Fibroblast of skin of abdomen (primary cell): ENCODE results near the gene TREM2.
A peak's percentile ranks its signal among the peaks of the same experiment; 100 is the strongest.

Experiments
- DNase-seq: peaks from one replicate; pipeline ENCODE4 v3.0.0-alpha.2; 2013

TREM2 gene

DNA sequence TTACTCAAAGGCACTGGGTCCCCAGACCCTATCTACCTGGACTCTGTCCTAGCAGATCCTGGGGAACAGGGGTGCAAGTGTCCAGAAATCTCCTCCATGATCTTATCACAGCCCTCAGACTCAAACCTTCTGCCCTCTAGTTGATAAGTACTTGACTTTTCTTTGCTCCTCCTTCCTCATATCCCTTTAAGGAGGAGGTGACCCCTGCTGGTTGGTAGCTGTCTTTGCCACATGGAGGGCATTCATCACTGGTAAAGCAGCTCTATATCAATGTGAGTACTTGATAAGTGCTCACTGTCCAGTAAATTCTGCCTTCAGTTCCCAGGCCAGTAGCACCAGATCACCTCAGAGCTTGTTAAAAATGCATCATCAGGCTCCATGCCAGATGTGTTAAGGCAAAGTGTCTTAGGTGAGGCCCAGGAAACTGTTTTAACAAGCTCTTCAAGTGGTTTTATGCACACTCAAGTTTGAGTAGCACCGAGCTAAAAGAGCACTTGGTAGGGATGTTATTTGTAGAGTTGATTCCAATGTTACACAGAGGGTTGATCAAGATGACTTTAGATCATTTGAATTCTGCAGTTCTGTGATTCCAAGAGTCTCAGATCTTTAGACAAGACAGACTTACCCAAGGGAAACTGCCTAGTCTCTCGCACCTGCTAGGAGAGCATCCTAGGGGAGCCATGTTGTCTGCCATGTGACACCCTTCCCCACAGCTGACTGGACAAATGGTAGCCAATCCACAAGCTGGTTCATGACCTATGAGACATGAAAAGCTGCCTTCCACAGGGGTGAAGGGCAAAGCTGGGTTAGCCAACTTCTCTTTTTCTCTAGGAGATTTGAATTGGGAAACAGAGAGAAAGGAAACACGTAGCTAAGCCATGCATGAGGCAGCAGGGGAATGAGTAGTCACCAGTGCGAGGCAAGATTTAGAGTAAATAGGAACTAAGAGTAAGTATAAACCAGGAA lies 19.4 kb upstream of the TREM2 start:
- DNase-seq = peak; percentile 45

- DNase-seq = no peak
These were observed 18.6 kb upstream of the TREM2 start for GRCh38 chr6:41181566-41181965.

- no peak for DNase-seq
These were observed 16.2 kb upstream of the TREM2 start for GRCh38 chr6:41179163-41179562.

DNA sequence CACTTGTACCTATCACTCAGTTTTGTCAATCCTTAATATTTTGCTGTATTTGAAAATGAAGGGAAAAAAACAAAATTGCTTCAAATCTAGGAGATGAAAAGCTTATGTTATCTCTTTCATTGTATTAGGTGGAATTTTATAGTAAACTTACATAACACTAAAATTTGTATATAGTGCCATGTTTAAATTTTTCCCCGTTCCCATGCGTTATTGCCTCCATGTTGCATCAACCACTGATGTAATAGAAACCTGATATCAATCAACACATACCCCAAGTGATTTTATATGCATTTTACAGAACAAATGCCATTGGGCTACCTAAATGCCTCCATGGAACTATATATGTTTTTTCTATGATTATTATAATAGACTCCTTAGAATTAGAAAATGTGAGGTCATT lies 14.8 kb upstream of the TREM2 start:
- DNase-seq = no peak

- DNase-seq = no peak
These were observed 14.4 kb upstream of the TREM2 start for GRCh38 chr6:41177287-41177686.

DNA sequence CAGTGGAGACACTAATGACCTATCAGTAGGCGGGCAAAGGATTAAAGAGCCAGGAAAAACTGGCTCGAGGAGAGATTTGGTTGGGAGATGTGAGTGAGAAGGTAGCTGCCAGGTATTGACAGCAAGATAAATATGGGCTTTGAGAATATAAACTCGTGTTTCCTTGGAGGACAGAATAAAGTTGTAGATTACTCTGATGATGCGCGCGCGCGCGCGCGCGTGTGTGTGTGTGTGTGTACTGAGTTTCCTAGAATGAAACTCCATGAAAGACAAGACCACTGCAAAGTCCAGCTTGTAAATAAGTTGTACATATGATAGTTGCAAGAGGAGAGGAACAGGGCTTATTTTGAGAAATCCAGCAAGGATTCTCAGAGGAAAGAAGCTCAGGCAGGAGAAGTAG lies 13.3 kb upstream of the TREM2 start:
- DNase-seq = no peak

GRCh38 chr6:41175084-41175483 lies 12.2 kb upstream of the TREM2 start:
- DNase-seq = no peak

DNA sequence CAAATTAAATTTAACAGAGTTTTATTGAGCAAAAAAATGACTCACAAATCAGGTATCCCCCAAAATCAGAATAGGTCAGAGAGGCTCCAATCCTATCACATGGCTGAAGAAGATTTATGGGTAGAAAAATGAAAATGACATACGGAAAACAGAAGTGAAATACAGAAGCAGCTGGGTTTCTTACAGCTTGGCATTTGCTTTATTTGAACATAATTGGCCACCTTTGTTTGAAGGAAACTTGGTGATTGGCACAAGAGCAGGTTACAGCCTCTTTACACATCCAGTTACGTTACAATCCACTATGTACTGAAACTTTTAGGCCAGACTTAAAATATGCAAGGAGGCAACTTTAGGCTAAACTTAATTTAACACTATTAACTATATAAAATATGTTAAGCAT lies 11.7 kb upstream of the TREM2 start:
- no peak for DNase-seq

DNA sequence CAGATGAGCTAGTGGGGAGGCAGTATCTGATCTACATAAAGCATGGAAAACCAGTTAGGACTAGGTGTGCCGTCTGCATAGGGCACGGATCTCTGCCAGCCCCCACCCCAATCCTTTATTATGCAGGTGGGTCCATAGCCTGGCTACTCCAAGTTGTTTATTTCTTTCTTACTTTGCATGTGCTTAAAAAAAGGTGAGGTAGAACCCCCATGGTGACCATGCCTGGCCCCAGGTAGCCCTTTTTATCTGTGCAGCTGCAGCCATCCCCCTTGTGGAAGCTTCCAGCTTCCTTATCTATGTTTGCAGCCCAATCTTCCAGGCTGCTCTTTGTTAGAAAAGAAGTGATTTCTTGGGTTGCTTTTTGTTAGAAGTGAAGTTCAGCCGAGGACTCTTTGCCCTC lies 9.0 kb upstream of the TREM2 start:
- DNase-seq = no peak

GRCh38 chr6:41170547-41171160 lies 7.7 kb upstream of the TREM2 start:
- DNase-seq = no peak

DNA sequence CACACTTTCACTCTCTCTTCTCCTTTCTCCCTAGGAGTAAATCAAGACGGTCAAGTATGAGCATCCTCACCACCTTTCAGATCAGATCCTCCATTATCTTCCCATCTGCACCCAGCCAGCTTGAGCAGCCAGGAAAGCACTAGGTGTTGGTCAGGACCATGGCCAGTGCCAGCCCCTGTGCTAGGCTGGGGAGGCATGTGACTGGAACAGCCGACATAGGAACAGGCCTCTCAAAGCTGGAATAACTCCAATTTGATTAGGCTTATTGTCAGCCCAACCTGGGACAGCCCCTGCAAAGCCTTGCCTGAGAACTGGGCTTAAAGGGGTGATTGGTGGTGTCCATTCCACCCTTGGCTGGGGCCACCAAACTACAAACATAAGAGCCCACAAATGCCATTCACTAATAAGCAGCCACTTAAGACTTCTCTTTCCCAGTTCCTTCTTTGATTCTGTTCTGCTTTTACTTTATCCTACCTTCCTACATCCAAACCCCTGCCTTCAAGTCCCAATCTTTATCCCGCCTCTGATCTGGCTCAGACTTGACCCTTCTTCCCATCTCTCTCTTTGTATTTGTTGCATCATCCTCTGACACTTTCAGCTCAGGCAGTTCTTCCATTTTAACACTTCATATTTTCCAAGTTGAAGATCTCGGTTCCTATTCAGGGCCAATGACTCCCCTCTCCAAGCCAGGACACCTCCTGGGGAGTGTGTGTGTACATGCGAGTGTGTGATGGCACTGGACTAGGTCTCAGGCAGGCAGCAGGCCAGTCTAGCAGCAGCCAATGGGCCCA lies 4.5 kb upstream of the TREM2 start:
- peak; percentile 20 for DNase-seq

GRCh38 chr6:41164551-41165120 lies 1.7 kb upstream of the TREM2 start:
- peak; percentile 21 for DNase-seq

DNA sequence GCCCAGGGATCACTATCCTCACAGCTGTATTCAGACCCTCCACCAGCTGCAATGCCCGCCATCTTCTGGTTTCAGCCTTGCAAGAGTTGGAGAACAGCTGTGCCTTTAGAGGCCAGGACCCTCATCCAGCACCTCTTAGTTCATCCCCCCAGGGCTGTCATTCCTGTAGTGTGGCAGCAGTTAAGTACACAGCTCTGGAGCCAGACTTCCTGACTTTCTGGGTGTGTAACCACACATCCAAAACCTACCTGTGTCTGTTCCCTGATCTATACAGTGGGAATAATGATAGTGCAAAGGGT lies 452 bp upstream of the TREM2 start:
- DNase-seq = no peak

DNA sequence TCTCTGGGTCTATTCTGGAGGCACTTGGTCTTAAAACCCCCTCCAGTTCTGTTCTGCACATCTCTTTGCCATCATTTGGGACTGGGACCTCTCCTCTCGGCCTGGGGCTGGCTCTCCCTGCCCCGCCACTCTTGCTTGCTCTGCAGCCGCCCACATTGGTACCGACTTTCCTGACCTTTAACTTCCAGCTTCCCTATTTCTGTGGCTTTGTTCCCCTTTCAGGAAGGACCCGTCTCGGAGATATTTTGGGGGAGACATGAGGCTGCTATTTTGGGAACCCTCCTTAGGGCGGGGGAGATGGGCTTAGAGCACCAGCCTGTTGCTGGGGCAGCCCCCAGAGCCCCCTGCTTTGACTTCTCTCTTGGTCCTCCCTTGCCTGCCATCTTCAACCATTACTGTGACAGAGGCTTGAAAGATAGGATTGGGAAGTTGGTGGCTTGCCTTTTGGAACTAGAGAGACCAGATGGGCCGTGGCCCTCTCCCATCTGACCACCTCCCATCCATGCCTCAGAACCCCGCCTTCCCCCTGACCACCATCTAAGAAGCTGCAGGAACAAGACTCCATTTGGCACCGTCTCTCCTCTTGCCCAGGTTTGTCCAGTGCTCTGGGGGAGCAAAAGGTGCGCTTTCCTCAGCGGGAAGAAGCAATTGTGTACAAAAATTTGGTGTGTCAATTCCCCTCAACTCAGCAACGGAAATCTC lies 914 bp downstream of the TREM2 start:
- DNase-seq = no peak

DNA sequence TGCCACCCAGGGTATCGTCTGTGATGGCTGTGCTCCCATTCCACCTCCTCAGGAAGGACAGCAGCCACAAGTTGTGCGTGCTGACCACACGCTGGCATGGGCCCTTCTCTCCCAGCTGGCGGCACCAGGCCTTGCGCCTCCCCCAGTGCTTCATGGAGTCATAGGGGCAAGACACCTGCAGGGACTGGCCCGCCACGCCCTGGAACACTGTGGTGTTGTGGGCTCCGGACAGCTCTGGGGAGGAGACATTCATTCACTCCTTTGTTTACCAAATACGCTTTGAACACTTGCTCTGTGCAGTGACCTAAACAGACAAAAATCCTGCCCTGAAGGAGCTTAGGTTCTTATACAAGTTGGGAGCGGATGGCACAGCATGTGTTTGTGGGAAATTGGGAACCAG lies 1.5 kb downstream of the TREM2 start:
- DNase-seq = no peak

- DNase-seq = no peak
These were observed 2.0 kb downstream of the TREM2 start for GRCh38 chr6:41160933-41161332.

GRCh38 chr6:41159415-41160082 lies 3.4 kb downstream of the TREM2 start:
- no peak for DNase-seq

DNA sequence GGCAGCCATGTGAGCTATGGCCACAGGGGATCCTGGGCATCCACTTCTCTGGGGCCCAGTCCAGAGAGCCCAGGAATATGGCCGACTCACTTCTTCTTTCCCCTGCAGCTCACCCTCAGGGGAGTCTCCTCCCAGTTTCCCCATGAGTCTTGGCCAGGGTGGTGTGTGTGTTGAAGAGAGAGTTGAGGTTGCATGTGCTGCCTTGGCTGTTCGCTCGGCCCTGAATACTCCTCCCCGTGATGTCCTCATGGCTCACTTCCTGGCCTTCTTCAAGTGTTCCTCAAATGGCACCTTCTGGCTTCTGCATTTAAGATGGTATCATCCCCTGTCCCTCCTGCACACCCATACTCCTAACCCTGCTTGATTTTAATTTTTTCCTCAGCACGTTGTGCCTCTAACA lies 5.6 kb downstream of the TREM2 start:
- DNase-seq = no peak

GRCh38 chr6:41156771-41157170 lies 6.1 kb downstream of the TREM2 start:
- no peak for DNase-seq

- DNase-seq = no peak
These were observed 6.9 kb downstream of the TREM2 start for GRCh38 chr6:41156001-41156400.

DNA sequence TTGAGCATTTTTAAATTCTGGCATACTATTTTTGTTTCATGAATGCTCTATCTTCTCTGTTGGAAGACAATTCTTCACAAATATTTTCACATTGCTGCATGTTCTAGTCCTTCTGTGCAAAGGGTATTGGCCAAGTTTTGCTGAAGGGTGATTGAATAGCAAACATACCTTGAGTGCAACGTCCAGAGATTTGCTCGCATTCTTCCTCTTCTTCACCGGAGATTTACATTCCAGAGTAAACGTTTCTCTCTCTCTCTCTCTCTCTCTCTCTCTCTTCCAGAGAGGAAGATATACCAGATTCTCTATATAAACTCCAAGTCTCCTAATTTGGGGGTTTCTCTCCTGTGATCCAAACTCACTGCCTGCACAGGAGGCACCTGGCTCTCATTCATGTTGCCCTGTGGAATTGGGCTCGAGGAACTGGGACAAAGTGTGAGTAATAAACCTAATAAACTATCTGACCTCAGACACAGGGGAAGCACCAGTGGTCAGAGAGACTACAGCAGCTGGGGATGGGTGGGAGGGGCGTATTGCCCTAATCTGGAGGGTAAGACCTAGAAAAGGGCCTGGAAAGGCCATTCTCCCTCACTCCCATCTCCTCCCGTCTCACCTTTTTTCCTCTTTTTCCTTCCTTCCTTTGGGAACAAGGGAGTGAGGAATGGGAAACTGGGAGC lies 7.6 kb downstream of the TREM2 start:
- DNase-seq = no peak
